K562 (cell line): ENCODE measurements around the gene MPC2. TPM values are rescaled to one million over a fixed set of nuclear protein-coding genes. Genes with fewer than 3 reads are reported as not detected.

Source experiments
- ATAC-seq: fragments of 200-7000 bp; cut with Tn5 transposase; 3 replicates; pipeline ENCODE4 v1.9.1; 2020; ENCODE audit warnings: moderate library complexity
- BruUV-seq: library from RNA; stranded (reverse); fragments of 400-500 nt; replicated peaks from 2 replicates; lab custom pipeline; 2021; lab: Mats Ljungman, UMichigan
- CTCF ChIA-PET: fragments of 300-600 bp; formaldehyde crosslinking; extraction: SDS; loops from one replicate; lab custom pipeline; 2021; ENCODE audit warnings: low intra/inter-chr PET ratio; lab: Yijun Ruan, JAX
- POLR2A ChIA-PET: fragments of 300-600, 350-650 bp; sonication (Branson Sonifier 250); formaldehyde crosslinking; extraction: SDS; loops from one replicate; lab custom pipeline; 2021; ENCODE audit warnings: antibody characterized with exemption, inconsistent platforms; lab: Yijun Ruan, JAX
- DNase-seq, 4 experiments: peaks; one replicate each; pipeline versions ENCODE4 v3.0.0 to v3.0.0-alpha.2; 2011 to 2018; ENCODE audit warnings: low spot score in 3 of 4, mixed read lengths in 3 of 4; ENCODE audit errors: extremely low read depth in 1 of 4
- FAIRE-seq: peaks from 2 replicates; lab custom pipeline; 2011; peaks lifted over from hg19 to GRCh38; lab: Jason Lieb, UNC
- H2AFZ ChIP-seq: 2 replicates; pipeline ENCODE4 v1.6.0; 2011; ENCODE audit warnings: low read depth, low read length, control low read depth, inconsistent platforms
- H3K27ac ChIP-seq: fragments of 200-600 bp; 3 replicates; pipeline ENCODE4 v1.8.0; 2011; ENCODE audit warnings: low read depth, mild to moderate bottlenecking, control low read depth, inconsistent platforms, low read length, moderate library complexity, mixed read lengths; ENCODE audit errors: extremely low read depth
- H3K27me3 ChIP-seq, 2 experiments: fragments of 300-600 bp in 1 of 2; 2 replicates in 1 of 2; 3 replicates in 1 of 2; pipeline versions ENCODE4 v1.6.0 to v1.8.0; 2011; ENCODE audit warnings: inconsistent platforms in 2 of 2, low read length in 2 of 2, mild to moderate bottlenecking in 1 of 2, mixed read lengths in 1 of 2, moderate library complexity in 1 of 2; ENCODE audit not compliant: control insufficient read depth in 2 of 2, insufficient read depth in 2 of 2
- H3K36me3 ChIP-seq: fragments of 300-600 bp; 3 replicates; pipeline ENCODE4 v1.8.0; 2011; ENCODE audit warnings: mild to moderate bottlenecking, low read length, inconsistent platforms; ENCODE audit not compliant: control insufficient read depth, insufficient read depth
- H3K4me1 ChIP-seq, 2 experiments: fragments of 200-600 bp in 1 of 2; replicated peaks in 1 of 2; 2 replicates in 1 of 2; 3 replicates in 1 of 2; pipeline versions ENCODE4 v1.5.1 to v1.8.0; 2011; ENCODE audit warnings: inconsistent platforms in 2 of 2, low read length in 2 of 2, mild to moderate bottlenecking in 1 of 2, mixed read lengths in 1 of 2, moderate library complexity in 1 of 2; ENCODE audit not compliant: control insufficient read depth in 2 of 2, insufficient read depth in 2 of 2
- H3K4me2 ChIP-seq: 2 replicates; pipeline ENCODE4 v1.6.1; 2011; ENCODE audit warnings: low read length, control low read depth, inconsistent platforms, mixed read lengths; ENCODE audit not compliant: insufficient read depth
- H3K4me3 ChIP-seq: fragments of 200-600 bp; sonication (generic), shearing (Covaris generic); 2 replicates; pipeline ENCODE4 v1.5.1; 2016; ENCODE audit warnings: control low read depth, inconsistent platforms
- H3K79me2 ChIP-seq: fragments of 200-600 bp; 3 replicates; pipeline ENCODE4 v1.8.0; 2011; ENCODE audit warnings: low read length, inconsistent platforms; ENCODE audit not compliant: control insufficient read depth, insufficient read depth
- H3K9ac ChIP-seq, 2 experiments: 2 replicates each; pipeline versions ENCODE4 v1.6.0 to v1.6.1; 2011; ENCODE audit warnings: low read depth in 2 of 2, low read length in 2 of 2, control low read depth in 1 of 2, inconsistent platforms in 1 of 2, mild to moderate bottlenecking in 1 of 2, mixed read lengths in 1 of 2; ENCODE audit not compliant: insufficient read depth in 1 of 2
- H3K9me1 ChIP-seq: one replicate; pipeline ENCODE4 v1.6.0; 2011; ENCODE audit warnings: inconsistent platforms, mild to moderate bottlenecking, low read length, moderate library complexity; ENCODE audit not compliant: control insufficient read depth, insufficient read depth
- H3K9me3 ChIP-seq: replicated peaks from 2 replicates; pipeline ENCODE4 v1.5.1; 2011; ENCODE audit warnings: low read depth, low read length, inconsistent platforms; ENCODE audit not compliant: control insufficient read depth, insufficient read depth
- H4K20me1 ChIP-seq: replicated peaks from 2 replicates; pipeline ENCODE4 v1.6.1; 2011; ENCODE audit warnings: low read length, inconsistent platforms, mixed read lengths; ENCODE audit not compliant: control insufficient read depth, insufficient read depth
- EHMT2 ChIP-seq: fragments of 450-650 bp; IDR thresholded peaks from 2 replicates; pipeline ENCODE4 v1.6.1; 2018; ENCODE audit warnings: antibody characterized with exemption
- ESRRB ChIP-seq: fragments of 250-450 bp; sonication (Bioruptor Pico); IDR thresholded peaks from 2 replicates; pipeline ENCODE4 v1.5.0; 2020; ENCODE audit warnings: mild to moderate bottlenecking, moderate library complexity, borderline replicate concordance
- HIVEP1 ChIP-seq: fragments of 250-450 bp; sonication (Bioruptor Pico); IDR thresholded peaks from 2 replicates; pipeline ENCODE4 v1.4.0; 2020; ENCODE audit warnings: mild to moderate bottlenecking
- MEF2D ChIP-seq: conservative IDR thresholded peaks from 2 replicates; pipeline ENCODE4 v1.6.1; 2016; ENCODE audit warnings: low read depth, missing genetic modification characterization, missing compliant biosample characterization
- TAF7 ChIP-seq: fragments of 450-650 bp; IDR thresholded peaks from 2 replicates; pipeline ENCODE4 v1.6.1; 2016; ENCODE audit warnings: missing genetic modification characterization, missing compliant biosample characterization
- WGBS: fragments of 100-300 bp; shearing (Covaris generic); methylation state at CpG from one replicate; pipeline ENCODE4 v1.1.6; 2016; ENCODE audit warnings: low coverage, mixed read lengths; ENCODE audit not compliant: insufficient coverage; ENCODE audit errors: missing lambda C conversion rate; 5-methylcytosine and 5-hydroxymethylcytosine counted together
- in situ Hi-C: fragments of 300-500 bp; cut with MboI; formaldehyde crosslinking; loops from 4 replicates; pipeline ENCODE4 v1.15.0; 2018; ENCODE audit warnings: inconsistent platforms, mixed read lengths
- intact Hi-C: fragments of 100-400 bp; cut with micrococcal nuclease; formaldehyde crosslinking; loops from 2 replicates; pipeline ENCODE4 v1.14.2; 2022
- polyA plus RNA-seq, 8 experiments: library from polyadenylated mRNA; depleted of rRNA in 4 of 8; stranded (reverse) in 5 of 8; unstranded in 3 of 8; fragments of >200 nt; fragmentation: Nextera tagmentation in 2 of 8; fragmentation: Illumina TruSeq in 1 of 8; extraction: Ambion mirVana in 2 of 8; extraction: Trizol in 1 of 8; gene quantifications; 2 replicates each; pipeline versions ENCODE4 v1.2.1 to v1.2.3, GENCODE V29; 2011 to 2014; ENCODE audit warnings: inconsistent platforms in 1 of 8, missing spikeins in 1 of 8
- total RNA-seq, 7 experiments: library from RNA; depleted of rRNA in 6 of 7; stranded (reverse); fragments of >200 nt in 6 of 7; fragmentation: Illumina TruSeq in 2 of 7; extraction: Trizol in 2 of 7; gene quantifications; 2 replicates each; pipeline versions ENCODE4 v1.2.1 to v1.2.3, GENCODE V29; 2011 to 2021; ENCODE audit warnings: low replicate concordance in 1 of 7
- TF ChIP-seq, protein P1 (sequence below), 2 experiments: IDR thresholded peaks; 2 replicates each; pipeline ENCODE4 v1.6.1; 2011; ENCODE audit warnings: borderline replicate concordance in 1 of 2, control low read depth in 1 of 2, low read depth in 1 of 2, low read length in 1 of 2, mild to moderate bottlenecking in 1 of 2, mixed read lengths in 1 of 2, moderate library complexity in 1 of 2; ENCODE audit not compliant: insufficient read depth in 1 of 2, insufficient read length in 1 of 2, poor library complexity in 1 of 2, severe bottlenecking in 1 of 2; ENCODE audit errors: extremely low read depth in 1 of 2
- TF ChIP-seq, protein P2 (sequence below): fragments of 450-650 bp; IDR thresholded peaks from 2 replicates; pipeline ENCODE4 v1.6.1; 2017; ENCODE audit warnings: antibody characterized with exemption, mild to moderate bottlenecking
- TF ChIP-seq, protein P3 (sequence below): IDR thresholded peaks from 2 replicates; pipeline ENCODE4 v1.6.1; 2016; ENCODE audit warnings: missing genetic modification characterization, missing compliant biosample characterization
- TF ChIP-seq, protein P4 (sequence below), 3 experiments: IDR thresholded peaks in 2 of 3; conservative IDR thresholded peaks in 1 of 3; 2 replicates each; pipeline ENCODE4 v1.5.1; 2011 to 2012; ENCODE audit warnings: low read length in 3 of 3, mild to moderate bottlenecking in 3 of 3, control low read depth in 2 of 3, improper control_type of control experiment in 1 of 3, inconsistent platforms in 1 of 3, low read depth in 1 of 3, mixed read lengths in 1 of 3, moderate library complexity in 1 of 3; ENCODE audit not compliant: insufficient read depth in 2 of 3

MPC2 gene
- total and polyA plus RNA-seq, 9 of the 15 experiments (the other 6 are each of a cell fraction or from before 2014, with no cell fraction given), result 70.7 to 179 (median 144) TPM

DNA sequence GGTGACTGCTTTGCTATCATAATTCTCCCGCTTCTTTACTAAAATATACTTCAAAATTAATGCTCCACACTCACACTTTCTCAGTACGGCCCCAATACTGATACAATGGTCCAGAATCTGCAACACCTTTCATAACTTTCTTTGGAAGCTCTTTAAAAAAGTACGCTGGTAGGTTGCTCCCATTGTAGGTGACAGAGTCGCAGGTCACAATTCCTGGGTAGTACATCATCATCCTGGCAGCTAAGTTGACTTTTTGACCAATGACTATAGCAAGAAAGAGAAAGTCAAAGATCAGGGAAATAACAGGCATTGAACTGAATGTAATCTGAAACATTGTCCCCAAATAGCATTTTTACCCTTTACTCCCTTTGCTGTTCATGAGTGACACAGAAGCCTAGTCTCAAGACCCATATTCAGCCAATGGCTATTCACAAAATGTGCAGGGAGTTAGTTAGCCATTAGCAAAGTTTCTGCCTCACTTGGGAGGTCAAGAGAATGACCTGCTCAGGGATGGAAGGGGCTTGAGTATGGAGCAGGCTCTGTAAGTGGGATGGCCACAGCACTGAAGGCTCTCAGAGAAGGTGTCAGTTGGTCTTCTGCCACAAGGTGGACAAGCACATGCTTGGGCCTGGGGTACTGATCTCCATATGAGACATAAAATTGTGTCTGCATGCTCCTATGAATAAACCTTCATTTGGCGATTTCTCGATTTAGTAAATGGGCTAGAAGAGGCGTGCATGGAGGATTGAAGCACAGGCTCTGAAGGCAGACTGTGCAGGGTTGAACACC is 58.3 kb downstream of the MPC2 start:
- peaks cover 11% of the 10 kb centered on the region; the same call in 2 of the 3 replicates for H3K79me2 ChIP-seq
- H3K36me3 ChIP-seq, result peaks cover 5% of the 10 kb centered on the region; the same call in 1 of the 3 replicates
- peak; percentile 34 to 55 (median 47) for DNase-seq
- no TSS peak for BruUV-seq
- ATAC-seq, result peak; percentile 81
- no peak overlapping the region for H3K27ac ChIP-seq
- H3K9me3 ChIP-seq, result no peaks in the 10 kb centered on the region
- H3K4me3 ChIP-seq, result no peak overlapping the region
- WGBS, result 86% methylated on average over 7 of the region's 7 CpGs
- no peak overlapping the region; a peak in 1 of 4 replicates for H3K9ac ChIP-seq
- ChIA-PET CTCF (no interaction called here), POLR2A (interaction anchor here (0.8 to 2.0 kb wide), 2 partner anchors 11 to 13 kb away, joined by 3 to 8 read pairs; no protein-coding TSS in a partner anchor)
- peaks cover 5 to 13% of the 10 kb centered on the region in 2 experiments; a peak in 4 of 5 replicates for H3K4me1 ChIP-seq
- in situ Hi-C loops (no loop called here), intact Hi-C loops (no loop called here)
- no peaks in the 10 kb centered on the region for H3K9me1 ChIP-seq
- no peaks in the 10 kb centered on the region for H3K27me3 ChIP-seq
- H2AFZ ChIP-seq, result no peak overlapping the region
- H3K4me2 ChIP-seq, result no peak overlapping the region
- FAIRE-seq, result peak; percentile 76
- no peaks in the 10 kb centered on the region for H4K20me1 ChIP-seq
- TF ChIP-seq, protein P1, sequence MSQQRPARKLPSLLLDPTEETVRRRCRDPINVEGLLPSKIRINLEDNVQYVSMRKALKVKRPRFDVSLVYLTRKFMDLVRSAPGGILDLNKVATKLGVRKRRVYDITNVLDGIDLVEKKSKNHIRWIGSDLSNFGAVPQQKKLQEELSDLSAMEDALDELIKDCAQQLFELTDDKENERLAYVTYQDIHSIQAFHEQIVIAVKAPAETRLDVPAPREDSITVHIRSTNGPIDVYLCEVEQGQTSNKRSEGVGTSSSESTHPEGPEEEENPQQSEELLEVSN (IDR thresholded peaks at IDR 0.05; ENCODE audit: borderline replicate concordance in 1 of 2, extremely low read depth in 1 of 2, insufficient read depth in 1 of 2, insufficient read length in 1 of 2, low read depth in 1 of 2, low read length in 1 of 2, poor library complexity in 1 of 2, severe bottlenecking in 1 of 2), result peak in 1 of 2 experiments; percentile 39
- TF ChIP-seq ESRRB (CRISPR knock-in tag) (no peak), EHMT2 (no peak), MEF2D (tag) (no peak), TAF7 (tag) (no peak), HIVEP1 (CRISPR knock-in tag) (no peak)
- TF ChIP-seq, protein P2, sequence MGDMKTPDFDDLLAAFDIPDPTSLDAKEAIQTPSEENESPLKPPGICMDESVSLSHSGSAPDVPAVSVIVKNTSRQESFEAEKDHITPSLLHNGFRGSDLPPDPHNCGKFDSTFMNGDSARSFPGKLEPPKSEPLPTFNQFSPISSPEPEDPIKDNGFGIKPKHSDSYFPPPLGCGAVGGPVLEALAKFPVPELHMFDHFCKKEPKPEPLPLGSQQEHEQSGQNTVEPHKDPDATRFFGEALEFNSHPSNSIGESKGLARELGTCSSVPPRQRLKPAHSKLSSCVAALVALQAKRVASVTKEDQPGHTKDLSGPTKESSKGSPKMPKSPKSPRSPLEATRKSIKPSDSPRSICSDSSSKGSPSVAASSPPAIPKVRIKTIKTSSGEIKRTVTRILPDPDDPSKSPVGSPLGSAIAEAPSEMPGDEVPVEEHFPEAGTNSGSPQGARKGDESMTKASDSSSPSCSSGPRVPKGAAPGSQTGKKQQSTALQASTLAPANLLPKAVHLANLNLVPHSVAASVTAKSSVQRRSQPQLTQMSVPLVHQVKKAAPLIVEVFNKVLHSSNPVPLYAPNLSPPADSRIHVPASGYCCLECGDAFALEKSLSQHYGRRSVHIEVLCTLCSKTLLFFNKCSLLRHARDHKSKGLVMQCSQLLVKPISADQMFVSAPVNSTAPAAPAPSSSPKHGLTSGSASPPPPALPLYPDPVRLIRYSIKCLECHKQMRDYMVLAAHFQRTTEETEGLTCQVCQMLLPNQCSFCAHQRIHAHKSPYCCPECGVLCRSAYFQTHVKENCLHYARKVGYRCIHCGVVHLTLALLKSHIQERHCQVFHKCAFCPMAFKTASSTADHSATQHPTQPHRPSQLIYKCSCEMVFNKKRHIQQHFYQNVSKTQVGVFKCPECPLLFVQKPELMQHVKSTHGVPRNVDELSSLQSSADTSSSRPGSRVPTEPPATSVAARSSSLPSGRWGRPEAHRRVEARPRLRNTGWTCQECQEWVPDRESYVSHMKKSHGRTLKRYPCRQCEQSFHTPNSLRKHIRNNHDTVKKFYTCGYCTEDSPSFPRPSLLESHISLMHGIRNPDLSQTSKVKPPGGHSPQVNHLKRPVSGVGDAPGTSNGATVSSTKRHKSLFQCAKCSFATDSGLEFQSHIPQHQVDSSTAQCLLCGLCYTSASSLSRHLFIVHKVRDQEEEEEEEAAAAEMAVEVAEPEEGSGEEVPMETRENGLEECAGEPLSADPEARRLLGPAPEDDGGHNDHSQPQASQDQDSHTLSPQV, result 0 out of 2 replicates have a peak, but pooled peaks have one; percentile 21
- TF ChIP-seq, protein P3, sequence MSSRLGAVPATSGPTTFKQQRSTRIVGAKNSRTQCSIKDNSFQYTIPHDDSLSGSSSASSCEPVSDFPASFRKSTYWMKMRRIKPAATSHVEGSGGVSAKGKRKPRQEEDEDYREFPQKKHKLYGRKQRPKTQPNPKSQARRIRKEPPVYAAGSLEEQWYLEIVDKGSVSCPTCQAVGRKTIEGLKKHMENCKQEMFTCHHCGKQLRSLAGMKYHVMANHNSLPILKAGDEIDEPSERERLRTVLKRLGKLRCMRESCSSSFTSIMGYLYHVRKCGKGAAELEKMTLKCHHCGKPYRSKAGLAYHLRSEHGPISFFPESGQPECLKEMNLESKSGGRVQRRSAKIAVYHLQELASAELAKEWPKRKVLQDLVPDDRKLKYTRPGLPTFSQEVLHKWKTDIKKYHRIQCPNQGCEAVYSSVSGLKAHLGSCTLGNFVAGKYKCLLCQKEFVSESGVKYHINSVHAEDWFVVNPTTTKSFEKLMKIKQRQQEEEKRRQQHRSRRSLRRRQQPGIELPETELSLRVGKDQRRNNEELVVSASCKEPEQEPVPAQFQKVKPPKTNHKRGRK (tag), result no peak
- TF ChIP-seq, protein P4, sequence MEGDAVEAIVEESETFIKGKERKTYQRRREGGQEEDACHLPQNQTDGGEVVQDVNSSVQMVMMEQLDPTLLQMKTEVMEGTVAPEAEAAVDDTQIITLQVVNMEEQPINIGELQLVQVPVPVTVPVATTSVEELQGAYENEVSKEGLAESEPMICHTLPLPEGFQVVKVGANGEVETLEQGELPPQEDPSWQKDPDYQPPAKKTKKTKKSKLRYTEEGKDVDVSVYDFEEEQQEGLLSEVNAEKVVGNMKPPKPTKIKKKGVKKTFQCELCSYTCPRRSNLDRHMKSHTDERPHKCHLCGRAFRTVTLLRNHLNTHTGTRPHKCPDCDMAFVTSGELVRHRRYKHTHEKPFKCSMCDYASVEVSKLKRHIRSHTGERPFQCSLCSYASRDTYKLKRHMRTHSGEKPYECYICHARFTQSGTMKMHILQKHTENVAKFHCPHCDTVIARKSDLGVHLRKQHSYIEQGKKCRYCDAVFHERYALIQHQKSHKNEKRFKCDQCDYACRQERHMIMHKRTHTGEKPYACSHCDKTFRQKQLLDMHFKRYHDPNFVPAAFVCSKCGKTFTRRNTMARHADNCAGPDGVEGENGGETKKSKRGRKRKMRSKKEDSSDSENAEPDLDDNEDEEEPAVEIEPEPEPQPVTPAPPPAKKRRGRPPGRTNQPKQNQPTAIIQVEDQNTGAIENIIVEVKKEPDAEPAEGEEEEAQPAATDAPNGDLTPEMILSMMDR (IDR thresholded peaks at IDR 0.05 in 2 of 3, conservative IDR thresholded peaks at IDR 0.05 in 1 of 3; ENCODE audit: insufficient read depth in 2 of 3, low read depth in 1 of 3, low read length in 3 of 3), result peak; percentile 37 to 50 (median 44)
